ENCODE measurements around the gene SAXO2.

Gene SAXO2

DNA sequence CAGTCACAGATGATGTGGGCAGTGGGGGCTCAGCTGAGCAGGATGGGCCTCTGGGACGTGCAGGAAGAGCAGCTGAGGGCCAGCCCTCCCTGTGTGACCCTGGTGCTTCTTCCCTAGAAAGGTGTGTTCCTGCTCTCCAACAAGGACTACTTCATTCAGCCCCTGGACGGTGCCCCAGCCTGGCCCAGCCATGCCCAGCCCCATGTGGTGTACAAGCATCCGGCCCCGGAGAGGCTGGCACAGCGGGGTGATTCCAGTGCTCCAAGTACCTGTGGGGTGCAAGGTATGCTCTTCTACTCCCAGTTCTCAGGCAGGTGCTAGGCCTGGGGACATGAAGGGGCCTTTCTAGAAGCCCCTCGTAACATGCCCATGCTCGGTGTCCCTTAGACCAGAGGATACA is 38.3 kb downstream of the SAXO2 start:
- TF ChIP-seq RARB (CRISPR knock-in tag; IDR thresholded peaks at IDR 0.05): no peak
- TF ChIP-seq ZNF565 (CRISPR knock-in tag; conservative IDR thresholded peaks at IDR 0.05; ENCODE audit: low read depth): no peak
- no peak for TF ChIP-seq TOX (CRISPR knock-in tag; IDR thresholded peaks at IDR 0.05; ENCODE audit: borderline replicate concordance)
- no peak for TF ChIP-seq PPARA (CRISPR knock-in tag; IDR thresholded peaks at IDR 0.05; ENCODE audit: borderline replicate concordance)
- TF ChIP-seq ZC3H10 (CRISPR knock-in tag; IDR thresholded peaks at IDR 0.05): no peak
- TF ChIP-seq ESRRG (CRISPR knock-in tag; IDR thresholded peaks at IDR 0.05): no peak
- TF ChIP-seq BACH2 (CRISPR knock-in tag; IDR thresholded peaks at IDR 0.05; ENCODE audit: borderline replicate concordance): no peak
- no peak for TF ChIP-seq ZNF8 (CRISPR knock-in tag; IDR thresholded peaks at IDR 0.05)
- no peak for TF ChIP-seq OSR1 (CRISPR knock-in tag; IDR thresholded peaks at IDR 0.05)
- TF ChIP-seq, protein P1, sequence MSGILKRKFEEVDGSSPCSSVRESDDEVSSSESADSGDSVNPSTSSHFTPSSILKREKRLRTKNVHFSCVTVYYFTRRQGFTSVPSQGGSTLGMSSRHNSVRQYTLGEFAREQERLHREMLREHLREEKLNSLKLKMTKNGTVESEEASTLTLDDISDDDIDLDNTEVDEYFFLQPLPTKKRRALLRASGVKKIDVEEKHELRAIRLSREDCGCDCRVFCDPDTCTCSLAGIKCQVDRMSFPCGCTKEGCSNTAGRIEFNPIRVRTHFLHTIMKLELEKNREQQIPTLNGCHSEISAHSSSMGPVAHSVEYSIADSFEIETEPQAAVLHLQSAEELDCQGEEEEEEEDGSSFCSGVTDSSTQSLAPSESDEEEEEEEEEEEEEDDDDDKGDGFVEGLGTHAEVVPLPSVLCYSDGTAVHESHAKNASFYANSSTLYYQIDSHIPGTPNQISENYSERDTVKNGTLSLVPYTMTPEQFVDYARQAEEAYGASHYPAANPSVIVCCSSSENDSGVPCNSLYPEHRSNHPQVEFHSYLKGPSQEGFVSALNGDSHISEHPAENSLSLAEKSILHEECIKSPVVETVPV (CRISPR knock-in tag; IDR thresholded peaks at IDR 0.05): no peak
- TF ChIP-seq SNAI2 (CRISPR knock-in tag; IDR thresholded peaks at IDR 0.05): no peak
- TF ChIP-seq, protein P2, sequence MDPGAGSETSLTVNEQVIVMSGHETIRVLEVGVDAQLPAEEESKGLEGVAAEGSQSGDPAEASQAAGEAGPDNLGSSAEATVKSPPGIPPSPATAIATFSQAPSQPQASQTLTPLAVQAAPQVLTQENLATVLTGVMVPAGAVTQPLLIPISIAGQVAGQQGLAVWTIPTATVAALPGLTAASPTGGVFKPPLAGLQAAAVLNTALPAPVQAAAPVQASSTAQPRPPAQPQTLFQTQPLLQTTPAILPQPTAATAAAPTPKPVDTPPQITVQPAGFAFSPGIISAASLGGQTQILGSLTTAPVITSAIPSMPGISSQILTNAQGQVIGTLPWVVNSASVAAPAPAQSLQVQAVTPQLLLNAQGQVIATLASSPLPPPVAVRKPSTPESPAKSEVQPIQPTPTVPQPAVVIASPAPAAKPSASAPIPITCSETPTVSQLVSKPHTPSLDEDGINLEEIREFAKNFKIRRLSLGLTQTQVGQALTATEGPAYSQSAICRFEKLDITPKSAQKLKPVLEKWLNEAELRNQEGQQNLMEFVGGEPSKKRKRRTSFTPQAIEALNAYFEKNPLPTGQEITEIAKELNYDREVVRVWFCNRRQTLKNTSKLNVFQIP (CRISPR knock-in tag; IDR thresholded peaks at IDR 0.05; ENCODE audit: borderline replicate concordance, low read depth): no peak
- no peak for ATAC-seq

DNA sequence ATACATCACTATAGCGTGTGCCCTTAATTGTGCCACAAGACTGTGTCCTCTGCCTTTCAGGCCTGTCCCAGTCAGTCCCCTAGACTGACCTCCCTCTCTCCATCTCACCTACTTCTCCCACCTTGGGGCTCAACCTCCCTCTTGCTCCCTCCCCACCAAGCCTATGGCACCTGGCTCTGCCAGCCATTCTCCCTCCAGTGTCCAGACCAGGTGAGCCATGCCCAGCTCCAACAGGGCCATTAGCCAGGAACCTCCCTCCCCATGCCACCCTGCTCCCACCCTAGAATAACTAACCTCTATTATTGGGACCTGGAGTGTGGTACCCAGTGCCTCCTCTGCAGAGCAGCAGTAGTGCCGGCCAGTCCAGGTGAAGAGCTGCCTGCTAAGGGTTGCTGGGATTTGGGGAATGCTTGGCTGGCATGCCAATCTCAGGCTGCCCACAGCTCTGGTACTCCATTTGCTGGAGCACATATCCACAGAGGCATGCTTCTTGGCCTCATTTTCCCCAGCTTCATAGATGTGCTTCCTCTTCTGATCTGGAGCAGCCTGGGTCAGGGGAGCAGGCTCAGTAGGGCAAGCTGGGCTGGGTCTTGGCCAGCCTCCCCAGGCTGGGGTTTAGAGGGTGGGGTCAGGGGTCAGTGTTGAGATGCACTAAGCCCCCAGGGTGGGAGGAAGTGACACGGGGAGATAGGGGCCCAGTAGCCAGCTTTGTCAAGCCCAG is 38.8 kb downstream of the SAXO2 start:
- ATAC-seq: no peak
- TF ChIP-seq PPARA (CRISPR knock-in tag; IDR thresholded peaks at IDR 0.05; ENCODE audit: borderline replicate concordance) (no peak), BACH2 (CRISPR knock-in tag; IDR thresholded peaks at IDR 0.05; ENCODE audit: borderline replicate concordance) (no peak), CSDC2 (CRISPR knock-in tag; IDR thresholded peaks at IDR 0.05) (no peak), SNAI2 (CRISPR knock-in tag; IDR thresholded peaks at IDR 0.05) (no peak), RARB (CRISPR knock-in tag; IDR thresholded peaks at IDR 0.05) (no peak)
- TF ChIP-seq, protein P3, sequence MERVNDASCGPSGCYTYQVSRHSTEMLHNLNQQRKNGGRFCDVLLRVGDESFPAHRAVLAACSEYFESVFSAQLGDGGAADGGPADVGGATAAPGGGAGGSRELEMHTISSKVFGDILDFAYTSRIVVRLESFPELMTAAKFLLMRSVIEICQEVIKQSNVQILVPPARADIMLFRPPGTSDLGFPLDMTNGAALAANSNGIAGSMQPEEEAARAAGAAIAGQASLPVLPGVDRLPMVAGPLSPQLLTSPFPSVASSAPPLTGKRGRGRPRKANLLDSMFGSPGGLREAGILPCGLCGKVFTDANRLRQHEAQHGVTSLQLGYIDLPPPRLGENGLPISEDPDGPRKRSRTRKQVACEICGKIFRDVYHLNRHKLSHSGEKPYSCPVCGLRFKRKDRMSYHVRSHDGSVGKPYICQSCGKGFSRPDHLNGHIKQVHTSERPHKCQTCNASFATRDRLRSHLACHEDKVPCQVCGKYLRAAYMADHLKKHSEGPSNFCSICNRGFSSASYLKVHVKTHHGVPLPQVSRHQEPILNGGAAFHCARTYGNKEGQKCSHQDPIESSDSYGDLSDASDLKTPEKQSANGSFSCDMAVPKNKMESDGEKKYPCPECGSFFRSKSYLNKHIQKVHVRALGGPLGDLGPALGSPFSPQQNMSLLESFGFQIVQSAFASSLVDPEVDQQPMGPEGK (CRISPR knock-in tag; IDR thresholded peaks at IDR 0.05; ENCODE audit: borderline replicate concordance): no peak

DNA sequence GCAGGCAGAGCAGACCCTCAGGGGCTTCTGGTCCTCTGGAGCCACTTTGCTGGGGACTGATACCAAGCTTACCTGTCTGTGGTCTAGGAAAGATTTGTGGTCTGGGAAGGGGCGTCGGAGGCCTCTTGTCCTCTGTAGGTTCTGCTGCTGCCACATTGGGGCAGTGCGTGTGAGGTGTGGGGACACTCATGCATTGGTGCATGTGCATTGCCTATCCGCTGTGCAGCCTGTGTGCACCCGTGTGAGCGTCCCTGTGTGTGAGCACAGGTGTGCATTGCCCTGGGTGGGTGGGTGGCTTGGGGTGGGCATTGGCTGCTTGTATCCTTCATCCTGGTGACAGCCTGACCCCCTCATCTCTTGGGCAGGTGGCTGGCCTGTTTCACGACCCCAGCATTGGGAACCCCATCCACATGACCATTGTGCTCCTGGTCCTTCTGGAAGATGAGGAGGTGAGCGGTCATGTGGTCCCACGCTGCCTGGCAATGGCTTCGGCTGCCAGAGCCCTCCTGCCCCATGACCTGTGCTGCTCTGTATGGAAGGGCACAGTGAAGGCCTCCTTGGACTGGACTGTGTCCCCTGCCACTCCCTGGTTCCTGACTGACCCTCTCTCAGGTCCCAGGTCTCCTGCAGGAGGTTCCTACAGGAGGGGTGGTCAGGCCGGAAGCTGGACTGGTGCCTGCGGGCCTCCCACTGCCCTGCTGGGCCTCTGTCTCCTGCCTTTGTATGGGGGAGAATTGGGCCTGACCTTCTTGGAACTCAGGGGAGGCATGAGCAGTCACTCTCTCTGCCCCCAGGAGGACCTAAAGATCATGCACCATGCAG is 41.5 kb downstream of the SAXO2 start:
- TF ChIP-seq SNAI2 (CRISPR knock-in tag; IDR thresholded peaks at IDR 0.05) (no peak), ESRRG (CRISPR knock-in tag; IDR thresholded peaks at IDR 0.05) (no peak)
- ATAC-seq: no peak

DNA sequence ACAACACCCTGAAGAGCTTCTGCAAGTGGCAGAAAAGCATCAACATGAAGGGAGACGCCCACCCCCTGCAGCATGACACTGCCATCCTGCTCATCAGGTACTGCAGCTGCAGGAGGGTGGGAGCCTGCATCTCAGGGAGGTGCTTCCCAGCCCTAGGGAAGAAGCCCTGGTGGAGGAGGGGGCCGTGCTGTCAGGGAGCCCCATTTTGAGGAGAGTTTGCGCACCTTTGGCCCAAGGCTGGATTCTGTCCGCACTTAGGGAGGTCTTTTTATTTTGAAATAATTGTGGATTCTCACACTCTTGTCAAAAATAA is 42.1 kb downstream of the SAXO2 start:
- no peak for ATAC-seq
- TF ChIP-seq ISL1 (CRISPR knock-in tag; IDR thresholded peaks at IDR 0.05): no peak
- TF ChIP-seq, protein P2 (CRISPR knock-in tag; IDR thresholded peaks at IDR 0.05; ENCODE audit: borderline replicate concordance, low read depth): no peak
- TF ChIP-seq ZFP30 (CRISPR knock-in tag; IDR thresholded peaks at IDR 0.05): no peak
- TF ChIP-seq TOX (CRISPR knock-in tag; IDR thresholded peaks at IDR 0.05; ENCODE audit: borderline replicate concordance): no peak
- TF ChIP-seq, protein P1 (CRISPR knock-in tag; IDR thresholded peaks at IDR 0.05): no peak
- TF ChIP-seq OSR1 (CRISPR knock-in tag; IDR thresholded peaks at IDR 0.05): no peak
- TF ChIP-seq, protein P4, sequence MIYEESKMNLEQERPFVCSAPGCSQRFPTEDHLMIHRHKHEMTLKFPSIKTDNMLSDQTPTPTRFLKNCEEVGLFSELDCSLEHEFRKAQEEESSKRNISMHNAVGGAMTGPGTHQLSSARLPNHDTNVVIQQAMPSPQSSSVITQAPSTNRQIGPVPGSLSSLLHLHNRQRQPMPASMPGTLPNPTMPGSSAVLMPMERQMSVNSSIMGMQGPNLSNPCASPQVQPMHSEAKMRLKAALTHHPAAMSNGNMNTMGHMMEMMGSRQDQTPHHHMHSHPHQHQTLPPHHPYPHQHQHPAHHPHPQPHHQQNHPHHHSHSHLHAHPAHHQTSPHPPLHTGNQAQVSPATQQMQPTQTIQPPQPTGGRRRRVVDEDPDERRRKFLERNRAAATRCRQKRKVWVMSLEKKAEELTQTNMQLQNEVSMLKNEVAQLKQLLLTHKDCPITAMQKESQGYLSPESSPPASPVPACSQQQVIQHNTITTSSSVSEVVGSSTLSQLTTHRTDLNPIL (CRISPR knock-in tag; IDR thresholded peaks at IDR 0.05; ENCODE audit: low read depth): no peak
- TF ChIP-seq ZFP3 (CRISPR knock-in tag; IDR thresholded peaks at IDR 0.05): no peak
- TF ChIP-seq ESRRG (CRISPR knock-in tag; IDR thresholded peaks at IDR 0.05): no peak
- no peak for TF ChIP-seq CSDC2 (CRISPR knock-in tag; IDR thresholded peaks at IDR 0.05)

Data from SK-N-SH treated with all-trans-retinoic acid at 6 μM for 48 hours (cell line).